CD14-positive monocyte (primary cell): ENCODE measurements around the gene ZNF662. TPM values are rescaled to one million over a fixed set of nuclear protein-coding genes. Genes with fewer than 3 reads are reported as not detected.

Experiments used
- DNase-seq, 3 donors: peaks; one replicate each; pipeline ENCODE4 v3.0.0-alpha.2; 2011 to 2022
- H2AFZ ChIP-seq: 2 replicates; pipeline ENCODE4 v1.6.0; 2012; ENCODE audit warnings: mild to moderate bottlenecking, low read depth, low read length, inconsistent platforms; ENCODE audit not compliant: insufficient read depth, poor library complexity, severe bottlenecking
- H3K27ac ChIP-seq, 2 donors: 1 replicate in 1 of 2; 2 replicates in 1 of 2; pipeline ENCODE4 v1.5.1; 2012 to 2013; ENCODE audit warnings: low read length in 2 of 2, control low read depth in 1 of 2, inconsistent platforms in 1 of 2, low read depth in 1 of 2, mild to moderate bottlenecking in 1 of 2
- H3K27me3 ChIP-seq, 2 donors: one replicate each; pipeline versions ENCODE4 v1.6.0 to v1.6.1; 2011 to 2013; ENCODE audit warnings: low read length in 2 of 2; ENCODE audit not compliant: control insufficient read depth in 2 of 2, insufficient read depth in 2 of 2
- H3K36me3 ChIP-seq, 2 donors: replicated peaks in 1 of 2; 1 replicate in 1 of 2; 2 replicates in 1 of 2; pipeline versions ENCODE4 v1.5.1 to v1.6.1; 2012 to 2013; ENCODE audit warnings: low read length in 2 of 2, control low read depth in 1 of 2, inconsistent platforms in 1 of 2, mild to moderate bottlenecking in 1 of 2; ENCODE audit not compliant: insufficient read depth in 2 of 2, control insufficient read depth in 1 of 2
- H3K4me1 ChIP-seq, 2 donors: 1 replicate in 1 of 2; 2 replicates in 1 of 2; pipeline versions ENCODE4 v1.5.1 to v1.6.1; 2012 to 2013; ENCODE audit warnings: low read length in 2 of 2, control low read depth in 1 of 2, inconsistent platforms in 1 of 2, mild to moderate bottlenecking in 1 of 2, moderate library complexity in 1 of 2; ENCODE audit not compliant: insufficient read depth in 2 of 2, control insufficient read depth in 1 of 2
- H3K4me2 ChIP-seq: replicated peaks from 2 replicates; pipeline ENCODE3; 2012; ENCODE audit warnings: low read length, moderate library complexity, mild to moderate bottlenecking; ENCODE audit not compliant: poor library complexity, severe bottlenecking; ENCODE audit errors: extremely low read depth
- H3K4me3 ChIP-seq, 3 experiments: fragments of 200-600 bp in 1 of 3; sonication (generic) in 1 of 3; replicated peaks in 1 of 3; 1 replicate in 2 of 3; 2 replicates in 1 of 3; pipeline ENCODE4 v1.5.1; 2011 to 2013; ENCODE audit warnings: low read length in 3 of 3, mild to moderate bottlenecking in 3 of 3, control low read depth in 2 of 3, low read depth in 2 of 3, inconsistent platforms in 1 of 3, moderate library complexity in 1 of 3
- H3K79me2 ChIP-seq: 2 replicates; pipeline ENCODE4 v1.6.0; 2012; ENCODE audit warnings: mild to moderate bottlenecking, control low read depth, inconsistent platforms, low read length, moderate library complexity; ENCODE audit not compliant: insufficient read depth
- H3K9ac ChIP-seq: 2 replicates; pipeline ENCODE4 v1.6.0; 2017; ENCODE audit warnings: low read length, mild to moderate bottlenecking; ENCODE audit not compliant: insufficient read depth, poor library complexity, severe bottlenecking
- H3K9me3 ChIP-seq, 2 donors: replicated peaks in 1 of 2; 1 replicate in 1 of 2; 2 replicates in 1 of 2; pipeline versions ENCODE4 v1.5.1 to v1.6.1; 2012 to 2013; ENCODE audit warnings: low read length in 2 of 2, control low read depth in 1 of 2; ENCODE audit not compliant: control insufficient read depth in 1 of 2, insufficient read depth in 1 of 2
- H4K20me1 ChIP-seq: 2 replicates; pipeline ENCODE4 v1.6.0; 2012; ENCODE audit warnings: mild to moderate bottlenecking, low read length, control low read depth, moderate library complexity; ENCODE audit not compliant: insufficient read depth
- H3K27ac Mint-ChIP-seq, 7 donors: one replicate each; pipeline ENCODE4 v1.8.0; 2020; ENCODE audit warnings: mild to moderate bottlenecking in 7 of 7, mixed read lengths in 7 of 7, moderate library complexity in 6 of 7, inconsistent platforms in 2 of 7
- H3K27me3 Mint-ChIP-seq, 3 donors: one replicate each; pipeline ENCODE4 v1.8.0; 2021 to 2022; ENCODE audit warnings: low read depth in 3 of 3, mild to moderate bottlenecking in 3 of 3, mixed read lengths in 3 of 3, moderate library complexity in 3 of 3, inconsistent platforms in 1 of 3
- H3K36me3 Mint-ChIP-seq, 2 donors: one replicate each; pipeline ENCODE4 v1.8.0; 2020; ENCODE audit warnings: mixed read lengths in 2 of 2, inconsistent platforms in 1 of 2, mild to moderate bottlenecking in 1 of 2
- H3K4me1 Mint-ChIP-seq: one replicate; pipeline ENCODE4 v1.8.0; 2020; ENCODE audit warnings: mild to moderate bottlenecking, mixed read lengths
- H3K4me3 Mint-ChIP-seq, 2 donors: one replicate each; pipeline ENCODE4 v1.8.0; 2020; ENCODE audit warnings: mild to moderate bottlenecking in 2 of 2, mixed read lengths in 2 of 2, moderate library complexity in 1 of 2
- H3K9me3 Mint-ChIP-seq, 7 donors: one replicate each; pipeline ENCODE4 v1.8.0; 2020 to 2022; ENCODE audit warnings: mixed read lengths in 7 of 7, mild to moderate bottlenecking in 6 of 7, moderate library complexity in 6 of 7, inconsistent platforms in 2 of 7
- CTCF ChIP-seq: fragments of 200-600 bp; IDR thresholded peaks from one replicate; pipeline ENCODE4 v1.8.0; 2022; ENCODE audit warnings: antibody characterized with exemption, mild to moderate bottlenecking
- WGBS: methylation state at CpG from one replicate; pipeline ENCODE4 v1.1.5; 2013; ENCODE audit warnings: missing lambda C conversion rate; ENCODE audit not compliant: insufficient coverage; 5-methylcytosine and 5-hydroxymethylcytosine counted together
- intact Hi-C, 2 donors: fragments of 100-400 bp; cut with micrococcal nuclease; formaldehyde crosslinking; loops; one replicate each; pipeline versions ENCODE4 v1.15.0 to v1.15.1; 2023
- polyA plus RNA-seq, 3 donors: library from polyadenylated mRNA; depleted of rRNA in 1 of 3; unstranded in 2 of 3; stranded (reverse) in 1 of 3; fragments of 300-500 nt in 2 of 3; fragments of >200 nt in 1 of 3; fragmentation: Illumina TruSeq in 2 of 3; gene quantifications; 1 replicate in 2 of 3; 2 replicates in 1 of 3; pipeline ENCODE4 v1.2.3, GENCODE V29; 2012 to 2021

ZNF662 gene
- polyA plus RNA-seq, 3 donors, result 0.09 TPM; not detected in 2

DNA sequence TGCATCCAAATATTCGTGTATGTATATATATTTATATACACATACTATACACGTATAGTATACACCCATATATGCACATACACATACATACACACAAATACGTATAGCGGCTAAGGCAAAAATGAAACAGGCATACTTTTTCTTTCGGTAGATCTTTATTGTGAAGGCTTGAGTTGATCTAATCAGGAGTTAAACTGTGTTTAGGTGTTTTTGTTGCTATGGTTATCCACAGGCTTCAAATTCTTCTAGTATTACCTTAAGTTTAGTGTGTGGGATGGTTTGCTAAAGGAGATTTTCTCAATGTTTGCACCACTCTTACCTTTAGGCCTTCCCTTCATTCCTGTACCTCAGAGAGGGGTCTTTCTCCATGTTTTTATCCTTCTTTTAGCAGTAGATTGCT is 28.2 kb downstream of the ZNF662 start:
- Mint-ChIP-seq H3K4me1 (no peaks in the 10 kb centered on the region), H3K36me3 (no peaks in the 10 kb centered on the region), H3K27me3 (peaks cover 0 to 8% (median 4%) of the 10 kb centered on the region in 3 donors), H3K27ac (no peak overlapping the region), H3K9me3 (peaks cover 2 to 14% (median 8%) of the 10 kb centered on the region in 7 donors), H3K4me3 (no peak overlapping the region)
- Histone ChIP-seq H3K4me1 (no peaks in the 10 kb centered on the region), H3K36me3 (no peaks in the 10 kb centered on the region), H3K4me2 (no peak overlapping the region), H3K9me3 (peaks cover 0 to 8% of the 10 kb centered on the region in 2 donors), H4K20me1 (no peaks in the 10 kb centered on the region), H3K4me3 (no peak overlapping the region), H2AFZ (no peak overlapping the region), H3K9ac (no peak overlapping the region), H3K27ac (no peak overlapping the region), H3K79me2 (no peaks in the 10 kb centered on the region), H3K27me3 (no peaks in the 10 kb centered on the region)
- DNase-seq, result no peak
- no CpG with 5 or more reads among the region's 5 CpGs for WGBS
- intact Hi-C loops, result no loop called here
- no peak for TF ChIP-seq CTCF

DNA sequence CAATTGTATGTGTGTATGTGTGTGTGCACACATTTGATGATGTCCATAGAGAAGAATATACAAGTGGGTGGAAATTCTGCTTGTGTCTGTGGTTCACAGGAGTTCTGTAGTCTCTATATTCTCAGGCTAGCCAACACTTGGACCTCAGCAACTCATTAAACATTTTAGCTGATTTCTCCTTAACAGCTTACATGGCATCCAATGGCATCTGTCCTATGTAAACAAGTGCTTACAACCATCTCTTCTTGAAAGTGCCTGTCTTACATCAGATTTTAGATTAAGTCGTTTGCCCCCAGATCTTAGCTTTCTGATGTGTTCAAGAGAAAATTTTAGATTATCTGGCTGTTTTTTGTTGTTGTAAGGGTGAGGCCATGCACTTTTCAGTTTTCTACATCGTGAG is 29.0 kb downstream of the ZNF662 start:
- no peaks in the 10 kb centered on the region for H3K36me3 ChIP-seq
- H3K4me1 Mint-ChIP-seq, result no peaks in the 10 kb centered on the region
- peaks cover 0 to 6% (median 3%) of the 10 kb centered on the region in 3 donors for H3K27me3 Mint-ChIP-seq
- no peak overlapping the region for H3K27ac Mint-ChIP-seq
- H3K4me3 ChIP-seq, result no peak overlapping the region
- H3K9me3 ChIP-seq, result peaks cover 0 to 8% of the 10 kb centered on the region in 2 donors
- H4K20me1 ChIP-seq, result no peaks in the 10 kb centered on the region
- H3K4me2 ChIP-seq, result no peak overlapping the region
- TF ChIP-seq CTCF, result no peak
- H3K79me2 ChIP-seq, result no peaks in the 10 kb centered on the region
- H3K4me3 Mint-ChIP-seq, result no peak overlapping the region
- no peak overlapping the region for H2AFZ ChIP-seq
- H3K27ac ChIP-seq, result no peak overlapping the region
- intact Hi-C loops, result no loop called here
- H3K9me3 Mint-ChIP-seq, result peaks cover 2 to 14% (median 8%) of the 10 kb centered on the region in 7 donors
- no peaks in the 10 kb centered on the region for H3K27me3 ChIP-seq
- H3K4me1 ChIP-seq, result no peaks in the 10 kb centered on the region
- H3K36me3 Mint-ChIP-seq, result no peaks in the 10 kb centered on the region
- no peak overlapping the region for H3K9ac ChIP-seq
- no CpG with 5 or more reads among the region's 2 CpGs for WGBS
- no peak for DNase-seq
